Measurements from ENCODE around the gene FKBP11. TPM values are rescaled to one million over a fixed set of nuclear protein-coding genes. Genes with fewer than 3 reads are reported as not detected.

Gene FKBP11
- total and polyA plus RNA-seq, 2 of the 8 experiments (the other 6 are each of a cell fraction or from before 2014, with no cell fraction given) = 45.7 to 65.1 TPM

DNA sequence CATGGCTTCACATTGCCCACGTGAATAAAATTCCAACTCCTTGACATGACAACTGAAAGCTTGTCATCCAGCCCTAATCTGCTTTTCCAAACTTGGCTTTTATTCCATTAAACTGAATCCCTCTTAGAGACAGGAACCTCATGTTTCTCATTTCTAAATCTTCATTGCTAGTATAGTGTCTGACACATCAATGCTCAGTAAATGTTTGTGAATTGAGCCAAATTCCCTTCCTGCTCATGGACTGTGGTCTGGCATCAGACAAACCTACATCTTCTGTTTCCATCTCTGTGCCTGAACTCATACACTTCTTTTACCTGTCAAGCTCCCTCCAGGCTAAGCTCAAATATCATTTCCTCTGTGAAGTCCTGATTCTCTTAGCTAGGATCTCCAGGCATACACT, 4.3 kb upstream of the FKBP11 start:
- H2BK12ac ChIP-seq (ENCODE audit: low read depth, low read length) = no peak overlapping the region
- FAIRE-seq (no peak), DNase-seq (ENCODE audit: low read depth in 1 of 2, low spot score in 2 of 2) (no peak)
- H4K8ac ChIP-seq (ENCODE audit: extremely low read depth, insufficient read depth, low read length) = no peak overlapping the region
- no peak overlapping the region for H2BK20ac ChIP-seq (ENCODE audit: low read length)
- H2AFZ ChIP-seq (ENCODE audit: low read length) = no peak overlapping the region
- ChIA-PET POLR2A (ENCODE audit: partially characterized antibody) (interaction anchor here (0.7 to 1.4 kb wide), 8 partner anchors 16 to 97 kb away, joined by 3 to 5 read pairs (median 4); partner anchors contain the start of gene ARF3), CTCF (ENCODE audit: partially characterized antibody) (interaction anchor here (0.7 to 20.2 kb wide), 14 partner anchors 7 to 650 kb away, joined by 3 to 280 read pairs (median 4); partner anchors contain the start of genes ARF3 and WNT1)
- no peaks in the 10 kb centered on the region for H3K79me1 ChIP-seq (ENCODE audit: low read depth, low read length)
- H4K91ac ChIP-seq (replicated peaks; ENCODE audit: insufficient read length, low read length) = no peak overlapping the region
- no peak overlapping the region for H3K4me2 ChIP-seq (ENCODE audit: insufficient read depth in 1 of 2, low read depth in 2 of 2, low read length in 2 of 2)
- H3K23ac ChIP-seq (ENCODE audit: insufficient read length) = no peak overlapping the region
- peaks cover 0 to 5% (median 3%) of the 10 kb centered on the region in 4 experiments; a peak in 4 of 7 replicates for H3K4me1 ChIP-seq (replicated peaks in 1 of 4; ENCODE audit: control insufficient read depth in 3 of 4, insufficient read depth in 4 of 4, low read length in 3 of 4)
- H2BK120ac ChIP-seq (replicated peaks; ENCODE audit: low read depth, low read length) = no peak overlapping the region
- H4K20me1 ChIP-seq (replicated peaks in 1 of 2; ENCODE audit: control insufficient read depth in 1 of 2, insufficient read depth in 2 of 2, low read length in 2 of 2) = peaks cover 8% of the 10 kb centered on the region in 2 experiments
- no peak overlapping the region for H3K4me3 ChIP-seq (ENCODE audit: extremely low read depth in 1 of 4, insufficient read depth in 2 of 4, low read depth in 3 of 4, low read length in 4 of 4)
- no peak overlapping the region for H3K27ac ChIP-seq (ENCODE audit: low read depth, low read length)
- H3K79me2 ChIP-seq (ENCODE audit: control insufficient read depth in 1 of 2, insufficient read depth in 2 of 2, low read length in 2 of 2) = no peaks in the 10 kb centered on the region
- 94% methylated on average over 1 of the region's 1 CpG; no CpG with 5 or more reads in 1 of the 2 experiments for WGBS, 2 experiments (ENCODE audit: extremely low coverage in 1 of 2, insufficient coverage in 1 of 2, insufficient read length in 1 of 2, insufficient replicate concordance in 2 of 2, low coverage in 1 of 2, low lambda C conversion rate in 2 of 2, missing lambda C conversion rate in 1 of 2)
- no peak overlapping the region for H2BK15ac ChIP-seq (ENCODE audit: low read length)
- no peaks in the 10 kb centered on the region for H3K9me3 ChIP-seq (ENCODE audit: insufficient read depth in 2 of 2, low read depth in 1 of 2, low read length in 1 of 2)
- peaks cover 6% of the 10 kb centered on the region for H3K23me2 ChIP-seq (ENCODE audit: low read depth, low read length)
- no peak overlapping the region for H3K4ac ChIP-seq (replicated peaks; ENCODE audit: insufficient read length, low read depth, low read length)
- H3K36me3 ChIP-seq (ENCODE audit: control insufficient read depth in 2 of 4, insufficient read depth in 4 of 4, low read length in 3 of 4) = peaks cover 20 to 48% (median 28%) of the 10 kb centered on the region in 4 experiments; a peak in 7 of 8 replicates
- no peak overlapping the region for H3K14ac ChIP-seq (ENCODE audit: insufficient read length)
- no peak overlapping the region for H3K56ac ChIP-seq (replicated peaks; ENCODE audit: insufficient read length, low read depth, low read length)
- no peak overlapping the region for H3K9ac ChIP-seq (replicated peaks in 1 of 4; ENCODE audit: extremely low read depth in 1 of 4, low read depth in 3 of 4, low read length in 3 of 4)
- no peak overlapping the region for H4K5ac ChIP-seq (ENCODE audit: insufficient read length, low read depth, low read length)
- no peaks in the 10 kb centered on the region for H3K27me3 ChIP-seq (replicated peaks in 1 of 4; ENCODE audit: control insufficient read depth in 3 of 4, extremely low read depth in 1 of 4, insufficient read depth in 3 of 4, low read length in 3 of 4)
- H2AK5ac ChIP-seq (ENCODE audit: low read depth, low read length) = no peak overlapping the region
- H3K18ac ChIP-seq (ENCODE audit: extremely low read depth, low read length) = no peak overlapping the region
- no peak overlapping the region for H2BK5ac ChIP-seq (ENCODE audit: low read depth, low read length)
- no peak for TF ChIP-seq FOSL1 (IDR thresholded peaks at IDR 0.05; ENCODE audit: insufficient read depth, low read depth, low read length)

Data from H1 (cell line).